ENCODE results near the gene PECR. TPM values are rescaled to one million over a fixed set of nuclear protein-coding genes. Genes with fewer than 3 reads are reported as not detected.
A peak's percentile ranks its signal among the peaks of the same experiment; 100 is the strongest.

PECR gene
- total and polyA plus RNA-seq, 9 of the 15 experiments (the other 6 are each of a cell fraction or from before 2014, with no cell fraction given) = 1.1 to 10.3 (median 8.2) TPM

DNA sequence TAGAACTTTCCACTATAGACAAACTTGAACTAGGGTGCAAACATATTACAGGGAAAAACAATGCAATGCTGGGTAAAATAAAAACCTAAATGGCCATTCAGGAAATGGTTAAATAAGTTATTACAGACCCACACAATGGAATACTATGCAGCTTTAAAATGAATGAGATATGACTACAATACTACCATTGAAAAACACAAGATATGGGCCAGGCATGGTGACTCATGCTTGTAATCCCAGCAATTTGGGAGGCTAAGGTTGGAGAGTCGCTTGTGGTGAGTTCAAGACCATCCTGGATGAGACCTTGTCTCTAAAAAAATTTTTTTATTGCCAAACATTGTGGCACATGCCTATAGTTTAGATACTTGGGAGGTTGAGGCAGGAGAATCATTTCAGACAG lies 6.8 kb downstream of the PECR start:
- in situ Hi-C loops (cut with MboI) = no loop called here
- ATAC-seq (peak; percentile 73), DNase-seq (ENCODE audit: extremely low read depth in 1 of 4, low spot score in 3 of 4) (peak in 1 of 4 experiments; percentile 27), FAIRE-seq (no peak)
- no peaks in the 10 kb centered on the region for H3K79me2 ChIP-seq (ENCODE audit: control insufficient read depth, insufficient read depth, low read length)
- no peak overlapping the region for H3K9ac ChIP-seq (ENCODE audit: insufficient read depth in 1 of 2, low read depth in 2 of 2, low read length in 2 of 2)
- no TSS peak for BruUV-seq (replicated peaks)
- H3K27ac ChIP-seq (ENCODE audit: extremely low read depth, low read depth, low read length) = no peak overlapping the region
- no peaks in the 10 kb centered on the region for H3K9me3 ChIP-seq (replicated peaks; ENCODE audit: control insufficient read depth, insufficient read depth, low read depth, low read length)
- CTCF ChIA-PET (ENCODE audit: low intra/inter-chr PET ratio) = no interaction called here
- H3K4me3 ChIP-seq = no peak overlapping the region
- POLR2A ChIA-PET = no interaction called here
- no peaks in the 10 kb centered on the region; the same call in 2 of the 3 replicates for H3K36me3 ChIP-seq (ENCODE audit: control insufficient read depth, insufficient read depth, low read length)
- intact Hi-C loops (cut with micrococcal nuclease) = loop anchor here (5.0 kb wide), 1 partner anchor 33 kb away; the partner anchor contains the start of gene XRCC5
- no peaks in the 10 kb centered on the region for H4K20me1 ChIP-seq (replicated peaks; ENCODE audit: control insufficient read depth, insufficient read depth, low read length)
- no peak overlapping the region for H3K4me2 ChIP-seq (ENCODE audit: insufficient read depth, low read length)
- no peak overlapping the region for H2AFZ ChIP-seq (ENCODE audit: low read depth, low read length)
- H3K4me1 ChIP-seq (replicated peaks in 1 of 2; ENCODE audit: control insufficient read depth in 2 of 2, insufficient read depth in 2 of 2, low read length in 2 of 2) = no peaks in the 10 kb centered on the region; a peak in 2 of 5 replicates
- no peaks in the 10 kb centered on the region for H3K9me1 ChIP-seq (ENCODE audit: control insufficient read depth, insufficient read depth, low read length)
- 29% methylated on average over 1 of the region's 1 CpG for WGBS (ENCODE audit: insufficient coverage, low coverage, missing lambda C conversion rate)
- no peaks in the 10 kb centered on the region for H3K27me3 ChIP-seq (ENCODE audit: control insufficient read depth in 2 of 2, insufficient read depth in 2 of 2, low read length in 2 of 2)
- TF ChIP-seq ADNP (tag; IDR thresholded peaks at IDR 0.05) (0 out of 2 replicates have a peak, but pooled peaks have one; percentile 26), DPF2 (IDR thresholded peaks at IDR 0.05) (peak; percentile 20; the same call in 1 of the 2 replicates), CBFA2T2 (conservative IDR thresholded peaks at IDR 0.05) (no peak), SOX6 (IDR thresholded peaks at IDR 0.05) (0 out of 2 replicates have a peak, but pooled peaks have one; percentile 17), JUND (IDR thresholded peaks at IDR 0.05; ENCODE audit: borderline replicate concordance, low read depth, low read length) (peak; percentile 73), JUND (tag; IDR thresholded peaks at IDR 0.05; ENCODE audit: borderline replicate concordance, low read depth, low read length) (peak; percentile 51; the same call in 1 of the 3 replicates), ARID1B (IDR thresholded peaks at IDR 0.05) (0 out of 2 replicates have a peak, but pooled peaks have one; percentile 10), FOSL1 (tag; conservative IDR thresholded peaks at IDR 0.05) (peak; percentile 63)
- TF ChIP-seq, protein P1, sequence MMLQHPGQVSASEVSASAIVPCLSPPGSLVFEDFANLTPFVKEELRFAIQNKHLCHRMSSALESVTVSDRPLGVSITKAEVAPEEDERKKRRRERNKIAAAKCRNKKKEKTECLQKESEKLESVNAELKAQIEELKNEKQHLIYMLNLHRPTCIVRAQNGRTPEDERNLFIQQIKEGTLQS (IDR thresholded peaks at IDR 0.05) = peak; percentile 80
- TF ChIP-seq, protein P1 (CRISPR knock-in tag; conservative IDR thresholded peaks at IDR 0.05) = no peak
- TF ChIP-seq, protein P2, sequence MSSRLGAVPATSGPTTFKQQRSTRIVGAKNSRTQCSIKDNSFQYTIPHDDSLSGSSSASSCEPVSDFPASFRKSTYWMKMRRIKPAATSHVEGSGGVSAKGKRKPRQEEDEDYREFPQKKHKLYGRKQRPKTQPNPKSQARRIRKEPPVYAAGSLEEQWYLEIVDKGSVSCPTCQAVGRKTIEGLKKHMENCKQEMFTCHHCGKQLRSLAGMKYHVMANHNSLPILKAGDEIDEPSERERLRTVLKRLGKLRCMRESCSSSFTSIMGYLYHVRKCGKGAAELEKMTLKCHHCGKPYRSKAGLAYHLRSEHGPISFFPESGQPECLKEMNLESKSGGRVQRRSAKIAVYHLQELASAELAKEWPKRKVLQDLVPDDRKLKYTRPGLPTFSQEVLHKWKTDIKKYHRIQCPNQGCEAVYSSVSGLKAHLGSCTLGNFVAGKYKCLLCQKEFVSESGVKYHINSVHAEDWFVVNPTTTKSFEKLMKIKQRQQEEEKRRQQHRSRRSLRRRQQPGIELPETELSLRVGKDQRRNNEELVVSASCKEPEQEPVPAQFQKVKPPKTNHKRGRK (tag; IDR thresholded peaks at IDR 0.05) = no peak
